ENCODE measurements around the gene TMEM190. TPM values are rescaled to one million over a fixed set of nuclear protein-coding genes. Genes with fewer than 3 reads are reported as not detected.

The TMEM190 gene
- polyA plus RNA-seq, 1 experiment: 1.3 TPM

DNA sequence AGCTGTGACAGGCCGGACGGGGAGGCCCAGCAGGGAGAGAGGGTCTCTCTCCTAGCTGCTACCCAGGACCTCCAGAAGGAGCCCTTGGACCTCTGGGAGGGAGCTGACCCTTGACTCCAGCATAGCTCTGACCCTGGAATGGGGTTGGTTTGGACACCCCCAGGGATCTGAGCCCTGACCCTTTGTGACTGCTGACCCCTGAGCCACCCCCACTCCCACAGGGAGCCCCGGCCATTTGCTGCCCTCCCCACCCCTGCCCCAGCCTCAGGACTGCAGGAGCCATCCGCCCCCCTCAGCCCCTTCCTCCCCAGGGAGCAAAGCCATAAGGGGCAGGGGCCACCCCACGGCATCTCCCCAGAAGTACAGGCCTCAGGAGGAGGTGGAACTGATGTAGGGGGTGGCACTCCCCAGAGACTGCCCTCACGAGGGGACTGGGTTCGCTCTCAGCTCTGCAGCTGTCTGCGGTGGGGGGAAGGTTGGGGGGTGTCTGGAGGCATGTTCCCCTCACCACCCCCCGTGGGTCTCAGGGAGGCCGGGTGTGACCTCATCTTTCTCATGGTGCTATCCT, 29.1 kb upstream of the TMEM190 start:
- TF ChIP-seq, protein P1, sequence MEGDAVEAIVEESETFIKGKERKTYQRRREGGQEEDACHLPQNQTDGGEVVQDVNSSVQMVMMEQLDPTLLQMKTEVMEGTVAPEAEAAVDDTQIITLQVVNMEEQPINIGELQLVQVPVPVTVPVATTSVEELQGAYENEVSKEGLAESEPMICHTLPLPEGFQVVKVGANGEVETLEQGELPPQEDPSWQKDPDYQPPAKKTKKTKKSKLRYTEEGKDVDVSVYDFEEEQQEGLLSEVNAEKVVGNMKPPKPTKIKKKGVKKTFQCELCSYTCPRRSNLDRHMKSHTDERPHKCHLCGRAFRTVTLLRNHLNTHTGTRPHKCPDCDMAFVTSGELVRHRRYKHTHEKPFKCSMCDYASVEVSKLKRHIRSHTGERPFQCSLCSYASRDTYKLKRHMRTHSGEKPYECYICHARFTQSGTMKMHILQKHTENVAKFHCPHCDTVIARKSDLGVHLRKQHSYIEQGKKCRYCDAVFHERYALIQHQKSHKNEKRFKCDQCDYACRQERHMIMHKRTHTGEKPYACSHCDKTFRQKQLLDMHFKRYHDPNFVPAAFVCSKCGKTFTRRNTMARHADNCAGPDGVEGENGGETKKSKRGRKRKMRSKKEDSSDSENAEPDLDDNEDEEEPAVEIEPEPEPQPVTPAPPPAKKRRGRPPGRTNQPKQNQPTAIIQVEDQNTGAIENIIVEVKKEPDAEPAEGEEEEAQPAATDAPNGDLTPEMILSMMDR (IDR thresholded peaks at IDR 0.05; ENCODE audit: insufficient read depth, low read depth, low read length): no peak
- Histone ChIP-seq H3K27me3 (ENCODE audit: control insufficient read depth, insufficient read depth, low read length) (peaks cover 4% of the 10 kb centered on the region; the same call in 1 of the 2 replicates), H3K4me3 (ENCODE audit: low read depth, low read length) (no peak overlapping the region), H3K36me3 (ENCODE audit: control insufficient read depth, insufficient read depth, low read length) (peaks cover 14% of the 10 kb centered on the region)
- POLR2A ChIA-PET: no interaction called here
- CTCF ChIA-PET: no interaction called here
- DNase-seq (ENCODE audit: low read depth): no peak

DNA sequence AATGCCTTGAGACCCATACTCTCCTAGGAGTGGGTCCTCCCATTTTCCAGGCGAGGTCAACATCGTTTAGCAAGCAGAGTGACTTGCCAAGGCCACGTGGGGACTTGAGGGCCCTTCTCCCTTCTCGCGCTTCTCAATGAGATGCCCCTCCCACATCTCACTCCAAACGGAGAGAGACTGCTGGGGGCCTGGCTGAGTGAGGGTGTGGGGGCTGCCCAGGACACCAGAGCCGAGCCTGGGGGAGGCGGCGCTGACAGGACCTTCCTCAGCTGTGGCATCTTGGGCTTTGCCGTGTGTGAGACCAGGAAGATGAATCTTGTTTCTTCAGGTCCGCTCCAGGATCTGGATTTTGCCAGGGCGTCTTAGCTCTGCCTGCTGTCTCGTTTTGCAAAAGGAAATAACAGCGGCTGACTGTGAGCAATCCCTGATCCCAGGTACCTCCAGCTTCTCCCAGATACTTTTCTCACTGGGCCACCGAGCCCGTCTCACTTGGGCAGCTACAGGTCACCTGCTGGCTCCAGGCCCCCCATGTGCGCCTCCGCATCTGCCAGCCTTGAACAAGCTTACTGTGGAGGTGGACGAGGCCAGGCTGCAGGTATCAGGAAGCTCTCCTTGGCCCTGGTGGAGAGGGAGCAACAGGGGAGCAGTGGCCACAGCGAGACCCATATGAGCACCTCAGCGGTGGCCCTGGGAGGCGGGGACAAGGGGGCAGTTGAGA, 28.1 kb upstream of the TMEM190 start:
- H3K4me3 ChIP-seq (ENCODE audit: low read depth, low read length): no peak overlapping the region
- POLR2A ChIA-PET: no interaction called here
- TF ChIP-seq, protein P1 (IDR thresholded peaks at IDR 0.05; ENCODE audit: insufficient read depth, low read depth, low read length): no peak
- CTCF ChIA-PET: interaction anchor here (1.5 kb wide), 1 partner anchor 207 kb away, joined by 3 read pairs; no protein-coding TSS in a partner anchor
- no peak for DNase-seq (ENCODE audit: low read depth)
- peaks cover 5% of the 10 kb centered on the region for H3K36me3 ChIP-seq (ENCODE audit: control insufficient read depth, insufficient read depth, low read length)
- H3K27me3 ChIP-seq (ENCODE audit: control insufficient read depth, insufficient read depth, low read length): peaks cover 10% of the 10 kb centered on the region

DNA sequence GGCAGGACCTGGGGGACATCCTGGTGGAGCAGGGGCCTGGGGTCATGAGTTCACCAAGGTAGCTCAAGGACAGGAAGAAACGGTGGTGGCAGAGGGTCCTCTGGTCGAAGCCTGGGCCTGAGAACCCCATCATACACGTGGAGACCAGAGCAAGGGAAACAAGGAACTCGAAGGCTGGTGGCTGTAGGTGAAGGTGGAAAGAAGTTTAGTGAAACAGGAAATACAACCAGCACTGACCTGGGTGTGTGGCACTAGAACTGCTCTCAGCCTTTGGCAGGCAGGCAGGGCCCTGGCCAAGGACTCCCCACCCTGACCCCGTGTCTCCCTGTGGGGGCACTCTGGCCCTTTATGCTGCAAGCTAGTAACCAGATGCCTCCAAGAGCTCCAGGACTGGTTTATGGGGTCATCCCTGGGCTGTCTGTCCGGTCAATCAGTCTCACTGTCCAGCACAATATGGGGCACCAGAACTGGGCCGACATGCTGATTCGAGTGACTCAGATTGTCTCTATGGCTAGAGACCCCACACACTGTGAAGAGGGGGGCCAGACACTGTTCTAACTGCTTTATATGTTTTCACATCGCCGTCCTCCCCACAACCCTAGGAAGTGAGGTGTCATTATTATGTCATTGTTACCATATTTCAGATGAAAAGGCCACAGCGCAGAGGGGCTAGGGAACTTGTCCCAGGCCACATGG, 25.9 kb upstream of the TMEM190 start:
- TF ChIP-seq, protein P1 (IDR thresholded peaks at IDR 0.05; ENCODE audit: insufficient read depth, low read depth, low read length): no peak
- DNase-seq (ENCODE audit: low read depth): no peak
- peaks cover 3% of the 10 kb centered on the region; the same call in 1 of the 2 replicates for H3K36me3 ChIP-seq (ENCODE audit: control insufficient read depth, insufficient read depth, low read length)
- H3K4me3 ChIP-seq (ENCODE audit: low read depth, low read length): no peak overlapping the region
- ChIA-PET POLR2A (no interaction called here), CTCF (interaction anchor here (0.7 to 1.1 kb wide), 3 partner anchors 10 to 111 kb away, joined by 3 read pairs; partner anchors contain the start of gene ISOC2)
- H3K27me3 ChIP-seq (ENCODE audit: control insufficient read depth, insufficient read depth, low read length): peaks cover 20% of the 10 kb centered on the region

DNA sequence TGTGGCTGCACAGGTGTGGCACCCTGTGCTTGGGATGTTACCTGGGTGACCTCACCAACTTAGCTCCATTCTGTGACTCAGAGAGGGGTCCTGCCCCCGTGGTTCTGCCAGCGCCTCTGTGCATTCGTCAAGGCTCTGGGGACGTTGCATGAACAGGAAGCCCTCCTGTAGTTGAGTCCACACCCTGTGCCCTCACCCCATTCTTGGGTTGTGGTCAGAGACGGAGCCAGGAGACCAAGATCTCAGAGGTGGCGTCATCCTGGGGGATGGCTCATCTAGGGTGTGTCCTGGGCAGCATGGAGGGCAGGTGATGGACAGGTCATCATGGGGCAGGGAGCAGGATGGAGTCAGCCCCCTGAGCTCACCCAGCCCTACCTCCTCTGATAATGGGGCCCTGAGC, 24.6 kb upstream of the TMEM190 start:
- ChIA-PET CTCF (no interaction called here), POLR2A (no interaction called here)
- no peak overlapping the region for H3K4me3 ChIP-seq (ENCODE audit: low read depth, low read length)
- H3K36me3 ChIP-seq (ENCODE audit: control insufficient read depth, insufficient read depth, low read length): 0 out of 2 replicates have a peak, but pooled peaks cover 1% of the 10 kb centered on the region
- TF ChIP-seq, protein P1 (IDR thresholded peaks at IDR 0.05; ENCODE audit: insufficient read depth, low read depth, low read length): no peak
- H3K27me3 ChIP-seq (ENCODE audit: control insufficient read depth, insufficient read depth, low read length): peaks cover 24% of the 10 kb centered on the region
- no peak for DNase-seq (ENCODE audit: low read depth)

DNA sequence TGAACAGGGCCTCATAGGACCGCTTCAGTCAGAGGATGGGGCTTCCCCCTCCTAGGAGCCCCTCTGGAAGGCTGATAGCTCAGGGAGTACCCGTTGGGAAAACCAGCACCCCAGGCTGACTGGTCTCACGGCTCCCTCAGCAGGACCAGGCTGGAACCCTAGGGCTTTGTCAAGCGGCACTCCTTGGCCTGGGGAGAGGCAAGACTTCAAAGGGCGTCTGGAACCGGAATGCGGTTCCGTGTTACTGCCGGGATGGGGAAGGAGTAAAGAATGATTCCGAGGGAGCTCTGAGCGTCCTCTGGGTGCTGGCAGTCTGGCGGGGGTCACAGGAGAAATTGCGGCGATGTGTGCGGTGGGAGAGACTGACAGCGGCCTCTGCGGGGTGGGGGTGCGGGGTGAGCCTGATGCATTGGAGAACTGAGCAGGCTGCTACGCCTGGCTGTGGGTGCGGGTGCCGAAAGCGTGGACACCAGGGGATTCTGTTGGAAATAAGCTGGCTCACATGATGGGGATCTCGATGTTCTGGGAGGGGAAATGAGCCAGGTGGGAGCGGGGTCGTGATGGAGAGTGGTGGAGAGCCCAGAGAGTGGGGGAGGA, 24.0 kb upstream of the TMEM190 start:
- TF ChIP-seq, protein P1 (IDR thresholded peaks at IDR 0.05; ENCODE audit: insufficient read depth, low read depth, low read length): no peak
- Histone ChIP-seq H3K27me3 (ENCODE audit: control insufficient read depth, insufficient read depth, low read length) (peaks cover 26% of the 10 kb centered on the region), H3K4me3 (ENCODE audit: low read depth, low read length) (no peak overlapping the region), H3K36me3 (ENCODE audit: control insufficient read depth, insufficient read depth, low read length) (0 out of 2 replicates have a peak, but pooled peaks cover under 1% of the 10 kb centered on the region)
- ChIA-PET CTCF (no interaction called here), POLR2A (no interaction called here)
- no peak for DNase-seq (ENCODE audit: low read depth)
